Cerebellar nuclear complex (tissue), 1 donor: Measurements from ENCODE around the gene SORCS3.

Experiments used
- DNase-seq, 2 experiments: peaks; one replicate each; lab custom pipeline; 2025; lab: John Stamatoyannopoulos, UW

The SORCS3 gene

GRCh38 chr10:105188737-105189462 lies 547.8 kb downstream of the SORCS3 start:
- no peak for DNase-seq

- no peak for DNase-seq
Observed at GRCh38 chr10:105189463-105189800, 548.3 kb downstream of the SORCS3 start.

GRCh38 chr10:105192146-105192545 lies 551.1 kb downstream of the SORCS3 start:
- no peak for DNase-seq

GRCh38 chr10:105192861-105193260 lies 551.8 kb downstream of the SORCS3 start:
- no peak for DNase-seq

- no peak for DNase-seq
Observed at GRCh38 chr10:105195831-105196230, 554.7 kb downstream of the SORCS3 start.

- no peak for DNase-seq
Observed at GRCh38 chr10:105197598-105198364, 556.7 kb downstream of the SORCS3 start.

GRCh38 chr10:105206616-105207015 lies 565.5 kb downstream of the SORCS3 start:
- no peak for DNase-seq

- no peak for DNase-seq
Observed at GRCh38 chr10:105207476-105207995, 566.4 kb downstream of the SORCS3 start.

- no peak for DNase-seq
Observed at GRCh38 chr10:105210546-105210945, 569.5 kb downstream of the SORCS3 start.

- no peak for DNase-seq
Observed at GRCh38 chr10:105237685-105238084, 596.6 kb downstream of the SORCS3 start.

GRCh38 chr10:105239311-105240219 lies 598.5 kb downstream of the SORCS3 start:
- DNase-seq = no peak

GRCh38 chr10:105241254-105241653 lies 600.2 kb downstream of the SORCS3 start:
- DNase-seq = no peak

- no peak for DNase-seq
Observed at GRCh38 chr10:105243381-105243780, 602.3 kb downstream of the SORCS3 start.

GRCh38 chr10:105243825-105244224 lies 602.7 kb downstream of the SORCS3 start:
- DNase-seq = no peak

GRCh38 chr10:105247831-105248499 lies 606.9 kb downstream of the SORCS3 start:
- no peak for DNase-seq

GRCh38 chr10:105252911-105253310 lies 611.8 kb downstream of the SORCS3 start:
- no peak for DNase-seq

GRCh38 chr10:105253515-105254212 lies 612.6 kb downstream of the SORCS3 start:
- DNase-seq = no peak

- no peak for DNase-seq
Observed at GRCh38 chr10:105258036-105258673, 617.1 kb downstream of the SORCS3 start.

- no peak for DNase-seq
Observed at GRCh38 chr10:105258674-105259065, 617.6 kb downstream of the SORCS3 start.

- DNase-seq = no peak
Observed at GRCh38 chr10:105259201-105259600, 618.1 kb downstream of the SORCS3 start.

GRCh38 chr10:105262666-105263065 lies 621.6 kb downstream of the SORCS3 start:
- no peak for DNase-seq
